DOHH2 (cell line): ENCODE results near the gene TLR9.

Experiments
- EZH2phosphoT487 ChIP-seq: fragments of 200-600 bp; sonication (generic); IDR thresholded peaks from 2 replicates; pipeline ENCODE4 v1.6.1; 2017; ENCODE audit warnings: borderline replicate concordance, mild to moderate bottlenecking, antibody characterized with exemption, low read length, moderate library complexity, mixed read lengths
- TF ChIP-seq, protein P1 (sequence below): fragments of 200-600 bp; sonication (generic); IDR thresholded peaks from one replicate; pipeline ENCODE4 v1.5.1; 2014; ENCODE audit warnings: antibody characterized with exemption, mild to moderate bottlenecking, low read depth, low read length; ENCODE audit not compliant: poor library complexity, severe bottlenecking

DNA sequence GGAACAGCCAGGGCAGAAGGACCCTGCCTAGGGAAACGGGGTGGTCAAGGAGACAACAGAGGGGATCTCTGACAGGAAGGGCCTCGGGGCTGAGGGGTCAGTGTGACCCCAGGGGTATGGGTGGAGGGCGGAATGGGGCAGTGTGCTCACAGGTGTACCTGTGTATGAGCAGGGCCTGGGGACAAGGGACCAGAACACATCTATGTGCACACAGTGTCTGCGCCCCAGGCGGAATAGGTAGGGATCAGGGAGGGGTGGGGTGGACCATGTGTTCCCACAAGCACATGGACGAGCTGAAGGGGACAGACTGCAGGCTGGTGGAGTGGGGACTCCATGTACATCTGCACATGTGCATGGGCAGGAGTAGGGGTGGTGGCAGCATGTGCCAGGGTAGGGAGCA lies 5.0 kb upstream of the TLR9 start:
- no peak for TF ChIP-seq EZH2phosphoT487
- TF ChIP-seq, protein P1, sequence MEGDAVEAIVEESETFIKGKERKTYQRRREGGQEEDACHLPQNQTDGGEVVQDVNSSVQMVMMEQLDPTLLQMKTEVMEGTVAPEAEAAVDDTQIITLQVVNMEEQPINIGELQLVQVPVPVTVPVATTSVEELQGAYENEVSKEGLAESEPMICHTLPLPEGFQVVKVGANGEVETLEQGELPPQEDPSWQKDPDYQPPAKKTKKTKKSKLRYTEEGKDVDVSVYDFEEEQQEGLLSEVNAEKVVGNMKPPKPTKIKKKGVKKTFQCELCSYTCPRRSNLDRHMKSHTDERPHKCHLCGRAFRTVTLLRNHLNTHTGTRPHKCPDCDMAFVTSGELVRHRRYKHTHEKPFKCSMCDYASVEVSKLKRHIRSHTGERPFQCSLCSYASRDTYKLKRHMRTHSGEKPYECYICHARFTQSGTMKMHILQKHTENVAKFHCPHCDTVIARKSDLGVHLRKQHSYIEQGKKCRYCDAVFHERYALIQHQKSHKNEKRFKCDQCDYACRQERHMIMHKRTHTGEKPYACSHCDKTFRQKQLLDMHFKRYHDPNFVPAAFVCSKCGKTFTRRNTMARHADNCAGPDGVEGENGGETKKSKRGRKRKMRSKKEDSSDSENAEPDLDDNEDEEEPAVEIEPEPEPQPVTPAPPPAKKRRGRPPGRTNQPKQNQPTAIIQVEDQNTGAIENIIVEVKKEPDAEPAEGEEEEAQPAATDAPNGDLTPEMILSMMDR: no peak
